Eye (tissue), 1 donor: Measurements from ENCODE around the gene GPANK1.
A peak's percentile ranks its signal among the peaks of the same experiment; 100 is the strongest.

ENCODE experiments used
- DNase-seq: peaks from one replicate; pipeline ENCODE4 v3.0.0-alpha.2; 2015

The GPANK1 gene

DNA sequence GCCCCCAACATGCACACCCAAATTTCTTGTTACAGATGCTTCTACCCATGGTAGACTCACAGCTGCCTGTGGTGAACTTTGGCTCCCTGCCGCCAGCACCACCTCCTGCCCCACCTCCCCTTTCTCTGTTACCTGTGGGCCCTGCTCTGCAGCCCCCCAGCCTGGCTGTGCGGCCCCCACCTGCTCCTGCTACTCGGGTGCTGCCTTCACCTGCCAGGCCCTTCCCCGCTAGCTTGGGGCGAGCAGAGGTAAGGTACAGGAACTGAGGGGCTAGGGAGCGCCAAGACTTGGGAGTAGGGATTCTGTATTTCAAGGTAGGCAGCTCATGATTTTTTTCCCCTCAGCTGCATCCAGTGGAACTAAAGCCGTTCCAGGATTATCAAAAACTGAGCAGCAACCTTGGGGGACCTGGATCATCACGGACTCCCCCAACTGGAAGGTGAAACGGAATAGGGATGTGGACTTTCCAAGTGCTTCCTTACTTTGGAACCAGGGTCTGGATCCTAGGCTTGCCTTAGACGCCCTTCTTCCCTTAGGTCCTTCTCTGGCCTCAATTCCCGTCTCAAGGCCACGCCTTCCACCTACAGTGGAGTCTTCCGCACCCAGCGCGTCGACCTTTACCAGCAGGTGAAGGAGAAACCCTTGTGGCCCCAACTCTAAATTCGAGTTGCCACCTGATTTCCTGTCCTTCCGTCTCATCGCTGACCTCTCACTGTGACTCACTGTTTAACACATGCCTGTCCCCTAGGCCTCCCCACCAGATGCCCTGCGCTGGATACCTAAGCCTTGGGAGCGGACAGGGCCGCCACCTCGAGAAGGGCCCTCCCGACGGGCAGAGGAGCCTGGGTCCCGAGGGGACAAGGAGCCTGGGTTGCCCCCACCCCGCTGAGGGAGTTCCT lies 27.9 kb downstream of the GPANK1 start:
- no peak for DNase-seq

DNA sequence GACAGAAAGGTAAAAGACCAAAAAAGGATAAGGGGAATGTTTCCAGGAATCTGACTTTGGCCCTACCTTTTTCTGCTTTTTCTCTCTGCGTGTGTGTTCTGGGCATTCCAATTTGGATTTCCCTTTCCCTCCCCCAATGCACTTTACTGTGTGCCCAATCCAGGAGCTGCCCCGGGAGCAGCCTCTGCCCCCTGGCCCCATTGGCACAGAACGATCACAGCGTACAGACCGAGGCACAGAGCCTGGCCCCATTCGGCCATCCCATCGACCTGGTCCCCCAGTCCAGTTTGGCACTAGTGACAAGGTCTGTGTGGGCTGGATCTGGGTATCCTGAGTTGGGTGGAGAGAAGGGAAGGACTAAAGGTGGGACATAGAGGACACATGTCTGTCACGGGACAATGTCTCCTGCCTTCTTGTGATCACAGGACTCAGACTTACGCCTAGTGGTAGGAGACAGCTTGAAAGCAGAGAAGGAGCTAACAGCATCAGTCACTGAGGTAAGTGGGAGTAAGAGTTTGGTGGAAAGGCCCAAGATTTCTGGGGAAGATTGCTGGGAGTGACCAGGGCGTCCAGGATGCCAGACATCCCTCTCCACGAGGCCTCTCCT lies 29.7 kb downstream of the GPANK1 start:
- DNase-seq = no peak

DNA sequence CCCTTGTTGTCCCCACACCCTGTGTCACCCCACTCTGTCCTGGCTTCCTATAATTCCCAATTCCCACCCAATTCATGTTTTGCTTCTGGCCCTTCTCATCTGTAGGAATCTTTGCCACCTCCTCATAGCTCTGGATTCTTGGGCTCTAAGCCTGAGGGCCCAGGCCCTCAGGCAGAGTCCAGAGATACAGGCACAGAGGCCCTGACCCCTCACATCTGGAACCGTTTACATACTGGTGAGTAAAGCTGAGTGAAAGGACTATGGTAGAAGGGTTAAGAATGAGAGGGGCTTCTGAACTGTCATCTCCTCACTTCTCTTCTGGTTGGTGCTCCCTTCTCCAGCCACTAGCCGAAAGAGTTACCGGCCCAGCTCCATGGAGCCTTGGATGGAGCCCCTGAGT lies 30.7 kb downstream of the GPANK1 start:
- no peak for DNase-seq

DNA sequence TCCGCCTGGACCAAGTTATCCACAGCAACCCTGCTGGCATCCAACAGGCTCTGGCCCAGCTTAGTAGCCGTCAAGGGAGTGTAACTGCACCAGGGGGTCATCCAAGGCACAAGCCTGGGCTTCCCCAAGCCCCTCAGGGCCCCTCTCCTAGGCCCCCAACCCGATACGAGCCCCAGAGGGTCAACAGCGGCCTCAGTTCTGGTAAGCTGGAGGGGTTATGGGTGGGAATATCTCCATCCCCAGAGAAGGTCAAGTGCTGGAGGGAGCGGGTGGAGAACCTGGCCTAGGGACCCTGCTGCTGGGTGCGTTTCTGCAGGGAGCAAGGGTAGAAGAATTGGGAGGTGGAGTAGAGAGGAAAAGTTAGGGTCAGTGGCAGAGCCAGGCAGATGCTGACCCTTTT lies 31.4 kb downstream of the GPANK1 start:
- no peak for DNase-seq

DNA sequence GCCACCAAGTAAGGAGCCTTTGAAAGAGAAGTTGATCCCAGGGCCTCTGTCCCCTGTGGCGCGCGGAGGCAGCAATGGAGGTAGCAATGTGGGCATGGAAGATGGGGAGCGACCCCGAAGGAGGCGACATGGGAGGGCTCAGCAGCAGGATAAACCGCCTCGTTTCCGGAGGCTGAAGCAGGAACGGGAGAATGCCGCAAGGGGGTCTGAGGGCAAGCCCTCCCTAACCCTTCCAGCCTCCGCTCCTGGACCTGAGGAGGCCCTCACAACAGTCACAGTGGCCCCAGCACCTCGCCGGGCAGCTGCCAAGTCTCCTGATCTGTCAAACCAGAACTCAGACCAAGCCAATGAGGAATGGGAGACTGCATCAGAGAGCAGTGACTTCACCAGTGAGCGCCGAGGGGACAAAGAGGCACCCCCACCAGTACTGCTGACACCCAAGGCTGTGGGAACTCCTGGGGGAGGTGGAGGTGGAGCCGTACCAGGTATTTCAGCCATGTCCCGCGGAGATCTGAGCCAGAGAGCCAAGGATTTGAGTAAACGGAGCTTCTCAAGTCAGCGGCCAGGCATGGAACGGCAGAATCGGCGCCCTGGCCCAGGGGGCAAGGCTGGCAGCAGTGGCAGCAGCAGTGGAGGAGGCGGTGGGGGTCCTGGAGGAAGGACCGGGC lies 32.4 kb downstream of the GPANK1 start:
- DNase-seq = no peak

DNA sequence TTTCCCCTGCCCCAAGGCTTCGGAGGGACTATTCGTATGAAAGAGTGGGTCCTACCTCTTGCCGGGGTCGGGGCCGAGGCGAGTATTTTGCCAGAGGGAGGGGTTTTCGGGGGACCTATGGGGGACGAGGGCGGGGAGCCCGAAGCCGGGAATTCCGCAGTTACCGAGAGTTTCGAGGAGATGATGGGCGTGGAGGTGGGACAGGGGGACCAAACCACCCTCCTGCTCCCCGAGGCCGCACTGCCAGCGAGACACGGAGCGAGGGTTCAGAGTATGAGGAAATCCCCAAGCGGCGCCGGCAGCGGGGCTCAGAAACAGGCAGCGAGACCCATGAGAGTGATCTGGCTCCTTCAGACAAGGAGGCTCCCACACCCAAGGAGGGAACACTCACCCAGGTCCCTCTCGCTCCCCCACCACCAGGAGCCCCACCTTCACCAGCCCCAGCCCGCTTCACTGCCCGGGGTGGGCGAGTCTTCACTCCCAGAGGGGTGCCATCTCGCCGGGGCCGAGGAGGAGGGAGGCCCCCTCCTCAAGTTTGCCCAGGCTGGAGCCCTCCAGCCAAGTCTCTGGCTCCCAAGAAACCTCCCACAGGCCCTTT lies 33.0 kb downstream of the GPANK1 start:
- no peak for DNase-seq

DNA sequence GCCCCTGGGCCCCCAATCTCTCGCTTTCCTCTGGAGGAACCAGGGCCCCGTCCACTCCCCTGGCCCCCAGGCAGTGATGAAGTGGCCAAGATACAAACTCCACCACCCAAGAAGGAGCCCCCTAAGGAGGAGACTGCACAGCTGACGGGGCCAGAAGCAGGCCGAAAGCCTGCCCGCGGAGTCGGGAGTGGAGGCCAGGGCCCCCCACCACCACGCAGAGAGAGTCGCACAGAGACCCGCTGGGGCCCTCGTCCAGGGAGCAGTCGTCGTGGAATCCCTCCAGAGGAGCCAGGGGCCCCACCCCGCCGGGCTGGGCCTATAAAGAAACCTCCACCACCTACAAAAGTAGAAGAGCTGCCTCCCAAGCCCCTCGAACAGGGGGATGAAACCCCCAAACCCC lies 33.6 kb downstream of the GPANK1 start:
- no peak for DNase-seq

DNA sequence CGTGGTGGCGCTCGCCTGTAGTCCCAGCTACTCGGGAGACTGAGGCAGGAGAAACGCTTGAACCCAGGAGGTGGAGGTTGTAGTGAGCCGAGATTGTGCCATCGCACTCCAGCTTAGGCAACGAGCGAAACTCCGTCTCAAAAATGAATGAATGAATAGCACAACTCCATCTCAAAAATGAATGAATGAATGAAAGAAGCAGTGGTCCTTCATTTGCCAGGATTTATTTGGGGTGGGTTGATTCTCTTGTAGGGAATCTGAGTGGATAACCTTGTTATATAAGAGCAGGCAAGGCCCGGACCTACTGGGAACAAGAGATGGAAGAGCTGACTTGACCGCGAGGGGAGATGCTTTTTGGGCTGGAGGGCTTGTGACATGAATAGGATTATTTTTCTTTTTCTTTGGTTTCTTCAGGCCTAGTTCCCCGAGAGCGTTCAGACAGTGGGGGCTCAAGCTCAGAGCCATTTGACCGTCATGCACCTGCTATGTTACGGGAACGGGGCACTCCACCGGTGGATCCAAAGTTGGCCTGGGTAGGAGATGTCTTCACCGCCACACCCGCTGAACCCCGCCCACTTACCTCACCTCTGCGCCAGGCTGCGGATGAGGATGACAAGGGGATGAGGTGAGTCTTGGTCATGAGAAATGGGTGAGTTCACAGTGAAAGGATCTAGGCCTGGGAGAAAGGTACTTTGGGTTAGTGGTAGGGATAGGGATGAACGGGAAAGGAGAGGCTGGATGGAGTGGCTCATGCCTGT lies 34.4 kb downstream of the GPANK1 start:
- no peak for DNase-seq

DNA sequence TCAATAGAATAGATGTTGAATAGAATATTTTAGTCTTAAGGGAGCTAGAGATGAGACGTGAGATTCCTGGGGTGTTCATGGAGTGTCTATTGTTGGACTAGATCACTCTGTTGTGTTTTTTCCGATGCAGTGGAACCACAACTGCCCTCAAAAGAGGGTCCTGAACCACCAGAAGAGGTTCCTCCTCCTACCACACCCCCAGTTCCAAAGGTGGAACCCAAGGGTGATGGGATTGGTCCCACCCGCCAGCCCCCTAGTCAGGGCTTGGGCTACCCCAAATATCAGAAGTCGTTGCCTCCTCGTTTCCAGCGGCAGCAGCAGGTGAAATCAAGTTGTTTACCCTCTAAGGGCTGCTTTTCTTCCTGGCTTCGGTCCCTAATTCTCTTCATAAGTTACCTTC lies 35.8 kb downstream of the GPANK1 start:
- no peak for DNase-seq

DNA sequence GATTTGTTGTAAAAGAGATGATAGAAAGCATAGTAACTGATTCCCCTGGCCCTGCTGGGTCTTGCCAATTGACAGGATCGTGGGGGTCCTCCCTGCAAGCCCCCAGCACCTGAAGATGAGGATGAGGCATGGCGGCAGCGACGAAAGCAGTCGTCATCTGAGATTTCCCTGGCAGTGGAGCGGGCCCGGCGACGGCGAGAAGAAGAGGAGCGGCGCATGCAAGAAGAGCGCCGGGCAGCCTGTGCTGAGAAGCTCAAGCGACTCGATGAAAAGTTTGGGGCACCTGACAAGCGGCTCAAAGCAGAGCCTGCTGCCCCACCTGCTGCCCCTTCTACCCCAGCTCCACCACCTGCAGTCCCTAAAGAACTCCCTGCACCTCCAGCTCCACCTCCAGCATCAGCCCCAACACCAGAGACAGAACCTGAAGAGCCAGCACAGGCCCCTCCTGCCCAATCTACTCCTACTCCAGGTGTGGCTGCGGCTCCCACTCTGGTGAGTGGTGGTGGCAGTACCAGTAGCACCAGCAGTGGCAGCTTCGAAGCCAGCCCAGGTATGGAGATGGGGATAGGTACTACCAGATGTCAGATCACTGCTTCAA lies 37.0 kb downstream of the GPANK1 start:
- no peak for DNase-seq

DNA sequence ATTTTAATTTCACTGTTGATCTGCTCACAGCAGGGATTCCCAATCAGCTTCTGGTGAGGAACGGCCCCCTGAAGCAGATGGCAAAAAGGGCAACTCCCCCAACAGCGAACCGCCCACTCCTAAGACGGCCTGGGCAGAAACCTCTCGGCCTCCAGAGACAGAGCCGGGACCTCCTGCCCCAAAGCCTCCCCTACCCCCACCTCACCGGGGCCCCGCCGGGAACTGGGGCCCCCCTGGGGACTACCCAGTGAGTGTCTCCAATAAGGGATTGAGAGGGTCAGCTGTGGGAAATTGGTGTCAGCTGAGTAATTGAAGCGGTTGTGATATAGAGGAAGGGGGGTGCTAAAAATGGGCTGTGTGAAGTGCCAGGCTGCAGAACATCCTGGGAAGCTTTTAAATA lies 37.8 kb downstream of the GPANK1 start:
- no peak for DNase-seq

DNA sequence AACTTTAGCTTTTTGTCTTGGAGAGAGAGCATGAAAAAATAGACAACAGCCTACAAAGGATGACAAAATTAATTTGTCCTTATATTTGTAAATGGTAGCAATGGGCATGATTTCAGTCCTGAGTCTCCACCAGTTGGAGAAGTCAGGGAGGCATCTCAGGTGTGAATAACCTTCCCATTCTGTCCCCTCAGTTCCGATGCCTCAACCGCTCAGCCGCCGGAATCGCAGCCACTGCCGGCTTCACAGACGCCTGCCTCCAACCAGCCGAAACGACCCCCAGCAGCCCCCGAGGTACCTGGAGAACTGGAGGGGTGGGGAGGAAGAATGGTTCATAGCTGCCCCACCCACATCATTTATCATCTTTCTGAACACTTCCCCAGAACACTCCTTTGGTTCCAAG lies 40.7 kb downstream of the GPANK1 start:
- DNase-seq = no peak

DNA sequence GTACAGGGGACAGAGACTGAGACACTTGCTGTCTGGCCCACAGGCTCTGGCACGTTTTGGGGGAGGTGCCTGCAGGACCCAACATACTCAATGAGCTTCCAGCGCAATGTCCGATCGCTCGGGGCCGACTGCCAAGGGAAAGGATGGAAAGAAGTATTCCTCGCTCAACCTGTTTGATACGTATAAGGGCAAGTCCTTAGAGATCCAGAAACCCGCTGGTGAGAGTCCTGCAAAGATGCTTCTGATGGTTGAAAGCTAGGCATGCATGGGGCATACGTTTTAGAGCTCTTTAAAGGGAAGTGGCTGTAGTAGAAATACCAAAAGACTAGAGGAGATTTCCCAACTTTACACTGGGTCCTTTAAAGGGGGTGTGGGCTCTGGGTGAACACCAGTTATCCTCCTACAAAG lies 42.1 kb downstream of the GPANK1 start:
- DNase-seq = no peak

DNA sequence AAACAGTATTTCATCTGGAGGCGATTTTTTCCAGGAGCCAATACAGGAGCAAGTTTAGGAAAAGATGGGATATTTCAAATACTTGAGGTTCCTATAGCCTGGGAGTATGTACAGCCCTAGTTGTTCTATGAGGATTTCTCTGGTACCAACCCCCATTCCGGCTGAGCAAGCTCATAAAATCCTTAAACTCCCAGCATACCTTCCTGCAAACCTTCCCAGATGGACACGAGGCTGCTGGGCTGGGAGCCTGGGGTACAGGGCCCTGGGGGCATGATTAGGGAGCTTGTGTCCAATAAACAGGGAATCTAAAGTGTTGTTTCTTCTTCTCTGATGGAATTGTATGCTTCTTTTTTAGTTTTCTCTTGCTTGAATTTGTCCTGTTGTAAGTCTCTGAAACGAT lies 42.8 kb downstream of the GPANK1 start:
- DNase-seq = no peak

DNA sequence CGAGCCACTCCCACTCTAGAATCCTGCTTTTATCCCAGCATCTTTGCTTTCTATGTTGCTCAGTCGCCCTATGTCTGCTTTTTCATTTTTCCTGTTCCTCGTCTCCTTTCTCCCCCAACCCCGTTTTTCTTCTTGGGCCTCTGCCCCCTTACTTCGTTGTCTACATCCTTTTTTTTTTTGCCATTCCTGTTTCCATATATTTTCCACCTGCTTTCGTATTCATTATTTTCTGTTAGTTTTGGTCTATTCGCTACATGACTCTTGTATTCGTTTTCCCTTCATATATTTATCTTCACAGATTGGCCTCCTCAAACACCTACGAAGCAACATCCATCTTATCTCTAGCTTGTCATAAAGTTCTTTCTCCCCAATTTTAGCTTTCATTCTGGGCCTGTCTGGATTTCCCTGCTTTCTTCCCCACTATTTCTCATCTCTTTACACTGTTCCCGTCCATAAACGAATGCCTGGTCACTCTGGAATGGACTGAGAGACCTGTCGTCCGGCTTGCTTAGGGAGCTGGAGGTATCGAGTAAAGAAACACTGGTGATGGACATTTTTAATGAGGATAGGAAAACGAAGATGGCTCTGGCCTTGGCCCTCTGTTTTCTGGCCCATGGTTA lies 43.4 kb downstream of the GPANK1 start:
- peak; percentile 57 for DNase-seq

DNA sequence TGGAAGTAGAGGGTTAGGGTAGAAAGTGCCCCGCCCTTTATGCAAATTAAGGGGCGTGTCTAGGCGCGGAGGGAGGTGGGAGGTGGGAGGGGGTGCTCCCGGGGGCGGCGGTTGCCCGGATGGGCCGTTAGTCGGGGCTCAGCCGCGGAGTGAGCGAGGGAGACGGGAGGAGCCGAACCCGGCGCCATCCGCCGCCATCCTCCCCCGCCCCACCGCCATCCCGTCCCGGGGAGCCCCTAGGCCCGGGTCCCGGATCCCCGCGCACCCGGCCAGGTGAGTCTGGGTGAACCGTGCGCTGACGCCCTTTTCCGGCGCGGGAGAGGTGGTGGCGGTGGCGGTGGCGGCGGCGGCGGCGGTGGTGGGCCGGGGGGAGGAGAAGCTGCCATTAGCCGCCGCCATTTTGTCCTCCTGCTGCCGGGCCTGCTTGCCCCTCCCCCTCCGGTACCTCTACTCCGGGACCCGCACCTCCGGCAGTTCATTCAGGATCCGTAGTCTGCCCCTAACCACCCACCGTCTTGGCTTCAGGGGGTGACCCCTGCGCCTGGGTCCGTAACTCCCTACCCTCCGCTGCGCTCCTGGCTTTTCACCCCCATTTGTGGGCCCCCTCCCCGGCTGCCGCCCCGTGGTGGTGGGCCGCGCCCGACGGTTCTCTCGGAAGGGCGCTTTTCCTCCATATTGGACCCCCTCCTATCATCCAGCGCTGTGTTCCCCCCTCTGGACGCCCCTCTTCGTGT lies 44.0 kb downstream of the GPANK1 start, which contains the start of gene PRRC2A:
Gene PRRC2A, plus strand, starts transcription at position 130 of the 734 bp plus-strand sequence. CDS start 2,075 bp downstream, outside the sequence.
- peak; percentile 91 for DNase-seq

DNA sequence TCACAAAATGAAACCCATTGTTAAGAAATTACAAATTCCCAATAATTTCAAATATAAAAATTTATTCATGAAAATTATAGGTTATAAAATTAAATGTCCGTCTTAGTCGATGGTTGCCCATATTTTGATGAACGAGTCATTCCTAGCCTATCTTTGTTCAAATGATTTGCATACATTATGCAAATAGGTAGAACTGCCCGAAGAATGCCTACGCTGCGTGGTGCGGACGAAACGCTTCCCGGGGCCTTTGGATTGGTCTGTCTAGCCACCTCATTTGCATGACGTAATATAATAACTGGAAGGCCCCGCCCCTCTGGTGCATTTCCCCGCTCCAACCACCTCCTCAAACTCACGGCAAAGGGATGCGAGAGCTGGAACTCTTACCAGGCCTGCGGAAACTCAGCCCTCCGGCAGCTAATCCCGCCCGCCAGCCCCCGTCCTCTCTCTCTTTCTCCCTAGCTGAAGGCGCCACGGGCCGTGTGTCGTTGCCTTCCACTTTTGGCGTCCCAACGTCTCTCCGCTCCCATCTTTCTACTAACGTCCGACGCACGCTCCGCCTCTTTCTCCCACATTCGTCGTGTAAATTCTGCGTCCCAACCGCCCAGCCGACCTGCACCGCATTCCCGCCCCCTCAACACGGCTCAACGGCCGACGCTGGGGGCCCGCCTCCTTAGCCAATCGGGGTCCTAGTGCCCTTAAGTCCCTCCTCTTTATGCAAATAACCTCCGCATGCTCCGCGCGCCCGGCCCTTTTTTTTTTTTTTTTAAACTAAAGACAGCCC lies 44.8 kb downstream of the GPANK1 start:
- peak; percentile 99 for DNase-seq

DNA sequence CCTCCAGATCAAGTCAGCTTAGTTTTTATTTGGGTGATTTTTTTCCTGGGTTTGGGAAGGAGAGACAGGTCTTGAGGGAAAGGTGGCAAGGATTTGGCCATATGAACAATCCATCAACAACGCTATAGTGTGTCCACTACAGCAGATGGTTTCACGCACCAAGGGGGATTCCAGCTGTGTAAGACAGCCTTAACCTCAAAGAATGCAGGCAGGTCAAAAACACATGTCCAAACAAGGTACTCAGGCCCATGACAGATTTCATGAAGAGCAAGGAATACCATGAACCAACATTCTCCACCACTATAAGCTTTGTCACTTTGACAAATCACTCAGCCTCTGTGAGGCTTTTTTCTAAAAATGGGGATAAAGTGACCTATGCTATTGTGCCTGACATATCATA lies 47.8 kb downstream of the GPANK1 start:
- no peak for DNase-seq

DNA sequence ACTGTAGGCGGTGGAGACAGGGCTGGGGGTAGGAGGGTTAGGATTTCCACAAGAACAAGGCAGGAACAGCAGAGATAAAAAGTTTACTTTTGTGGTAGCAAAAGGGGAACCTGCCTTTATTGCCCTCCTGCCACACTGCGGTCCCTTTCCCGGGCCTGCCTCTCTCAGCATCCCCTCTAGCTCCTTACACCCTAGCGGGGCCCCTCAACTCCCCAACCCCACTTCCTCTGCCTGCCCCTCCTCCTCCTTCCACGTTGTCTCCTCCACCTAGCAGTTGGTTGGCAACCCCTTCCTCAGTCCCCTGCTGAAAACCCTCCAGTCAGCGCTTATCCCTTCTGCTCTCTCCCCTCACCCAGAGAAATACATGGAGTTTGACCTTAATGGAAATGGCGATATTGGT lies 49.0 kb downstream of the GPANK1 start:
- DNase-seq = no peak
